ENCODE measurements around the gene RPRD1A.
A peak's percentile ranks its signal among the peaks of the same experiment; 100 is the strongest.

The RPRD1A gene

GRCh38 chr18:35964319-35964718 is 103.0 kb downstream of the RPRD1A start:
- DNase-seq, result no peak

- DNase-seq, result no peak
These were observed 105.0 kb downstream of the RPRD1A start for GRCh38 chr18:35962320-35962719.

- no peak for DNase-seq
These were observed 111.1 kb downstream of the RPRD1A start for GRCh38 chr18:35956226-35956625.

- DNase-seq, result no peak
These were observed 113.7 kb downstream of the RPRD1A start for GRCh38 chr18:35953688-35954087.

- DNase-seq, result no peak
These were observed 116.8 kb downstream of the RPRD1A start for GRCh38 chr18:35950628-35950982.

- peak; percentile 14 for DNase-seq
These were observed 117.3 kb downstream of the RPRD1A start for GRCh38 chr18:35949903-35950627.

DNA sequence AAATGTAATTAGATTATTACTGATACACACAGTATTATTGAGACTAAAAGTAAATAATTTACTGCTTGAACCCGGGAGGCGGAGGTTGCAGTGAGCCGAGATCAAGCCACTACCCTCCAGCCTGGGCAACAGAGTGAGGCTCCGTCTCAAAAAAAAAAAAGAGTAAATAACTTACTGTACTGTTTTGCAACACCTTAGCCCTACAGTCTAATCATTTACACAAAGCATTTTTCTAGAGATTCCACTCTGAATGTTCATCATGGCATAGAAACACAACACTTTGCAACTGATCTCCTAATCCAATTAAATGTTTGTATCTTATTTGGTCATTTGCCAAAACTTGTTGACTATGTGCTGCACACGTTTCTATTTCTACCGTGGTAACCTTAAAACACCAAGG is 118.3 kb downstream of the RPRD1A start:
- no peak for DNase-seq

DNA sequence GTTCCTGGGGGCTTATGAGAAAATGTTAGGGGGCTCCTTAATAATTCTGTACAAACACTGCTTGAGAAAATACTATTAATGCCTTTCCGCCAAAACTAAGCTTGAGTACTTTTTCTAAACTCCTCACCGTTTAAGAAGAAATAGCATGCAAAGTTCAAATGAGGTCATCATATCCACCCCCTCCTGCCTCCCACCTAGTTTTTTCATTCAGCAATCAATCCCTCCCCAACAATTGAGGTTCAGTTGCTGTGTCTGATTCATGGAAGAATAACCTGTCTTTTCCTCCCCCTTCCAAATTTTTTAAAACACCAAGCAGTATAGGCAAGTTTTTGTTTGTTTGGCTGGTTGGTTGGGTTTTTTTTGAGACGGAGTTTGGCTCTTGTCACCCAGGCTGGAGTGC is 119.3 kb downstream of the RPRD1A start:
- no peak for DNase-seq

- no peak for DNase-seq
These were observed 124.7 kb downstream of the RPRD1A start for GRCh38 chr18:35942661-35943060.

DNA sequence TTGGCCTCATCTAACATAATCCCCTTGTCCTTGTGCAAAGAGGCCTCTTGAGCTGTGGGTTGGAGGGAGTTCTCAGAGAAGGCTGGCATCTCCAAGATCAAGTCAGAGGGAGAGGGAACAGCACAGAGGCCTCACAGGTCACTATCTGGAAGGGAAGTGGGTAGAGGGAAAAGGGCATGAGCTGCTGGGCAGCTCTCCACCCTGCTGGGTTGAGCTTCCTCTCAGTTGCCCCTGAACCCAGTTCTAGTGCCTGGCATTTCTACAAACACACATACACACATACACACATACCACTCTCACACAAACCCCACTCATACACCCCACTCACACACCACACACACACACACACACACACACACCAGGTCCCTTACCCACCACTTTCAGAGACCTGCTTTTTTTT is 125.2 kb downstream of the RPRD1A start:
- no peak for DNase-seq

GRCh38 chr18:35941299-35941698 is 126.1 kb downstream of the RPRD1A start:
- no peak for DNase-seq
